GM21529 (cell line): ENCODE measurements around the gene KANK3.

ENCODE experiments used
- ATAC-seq: cut with Tn5 transposase; IDR thresholded peaks from one replicate; pipeline ENCODE4 v1.9.1; 2021; ENCODE audit not compliant: unreplicated experiment

The KANK3 gene

GRCh38 chr19:8340341-8341096 lies 2.5 kb downstream of the KANK3 start:
- no peak for ATAC-seq

- no peak for ATAC-seq
Measured at GRCh38 chr19:8338835-8339234, 4.2 kb downstream of the KANK3 start.

- ATAC-seq, result no peak
Measured at GRCh38 chr19:8337728-8338127, 5.3 kb downstream of the KANK3 start.

- no peak for ATAC-seq
Measured at GRCh38 chr19:8336660-8337059, 6.4 kb downstream of the KANK3 start.

- no peak for ATAC-seq
Measured at GRCh38 chr19:8336072-8336569, 6.9 kb downstream of the KANK3 start.

GRCh38 chr19:8335343-8336071 lies 7.6 kb downstream of the KANK3 start:
- ATAC-seq, result no peak

- no peak for ATAC-seq
Measured at GRCh38 chr19:8334458-8335342, 8.4 kb downstream of the KANK3 start.

- ATAC-seq, result no peak
Measured at GRCh38 chr19:8333767-8334457, 9.2 kb downstream of the KANK3 start.

- no peak for ATAC-seq
Measured at GRCh38 chr19:8332976-8333766, 9.9 kb downstream of the KANK3 start.

- no peak for ATAC-seq
Measured at GRCh38 chr19:8331263-8331845, 11.7 kb downstream of the KANK3 start.

GRCh38 chr19:8329996-8330395 lies 13.1 kb downstream of the KANK3 start:
- ATAC-seq, result no peak

- no peak for ATAC-seq
Measured at GRCh38 chr19:8325454-8325853, 17.6 kb downstream of the KANK3 start.

GRCh38 chr19:8324186-8325050 lies 18.6 kb downstream of the KANK3 start:
- no peak for ATAC-seq

- no peak for ATAC-seq
Measured at GRCh38 chr19:8323781-8324185, 19.3 kb downstream of the KANK3 start.

- no peak for ATAC-seq
Measured at GRCh38 chr19:8322638-8322997, 20.4 kb downstream of the KANK3 start.

GRCh38 chr19:8321986-8322637 lies 20.9 kb downstream of the KANK3 start:
- no peak for ATAC-seq

- ATAC-seq, result peak; percentile 80
Measured at GRCh38 chr19:8321067-8321985, 21.7 kb downstream of the KANK3 start, which contains the start of the genes NDUFA7 and RPS28. Gene NDUFA7 (minus strand): TSS chr19:8321375. CDS start chr19:8321358, 17 bp downstream. Gene RPS28 (plus strand): TSS chr19:8321496. CDS start chr19:8321531, 35 bp downstream.
